ENCODE results near the gene GRIK4.

- TF ChIP-seq POLR2A (IDR thresholded peaks at IDR 0.05; ENCODE audit: low read depth, low read length) (no peak), CTCF (IDR thresholded peaks at IDR 0.05; ENCODE audit: extremely low read depth in 1 of 2, insufficient read depth in 1 of 2, low read depth in 1 of 2, low read length in 2 of 2) (no peak), EZH2 (IDR thresholded peaks at IDR 0.05; ENCODE audit: borderline replicate concordance, low read depth, low read length, severe bottlenecking) (no peak), MAX (IDR thresholded peaks at IDR 0.05; ENCODE audit: insufficient read depth, insufficient read length) (no peak), POLR2AphosphoS5 (IDR thresholded peaks at IDR 0.05; ENCODE audit: insufficient read depth, low read depth, low read length) (no peak), MYC (IDR thresholded peaks at IDR 0.05; ENCODE audit: low read depth, low read length) (no peak), JUN (IDR thresholded peaks at IDR 0.05; ENCODE audit: borderline replicate concordance, insufficient read depth, insufficient read length, low read depth) (no peak)
These were observed 460.3 kb downstream of the GRIK4 start for GRCh38 chr11:120971825-120972224.
